HG03432 (cell line): ENCODE results near the gene PRPSAP2.
"Not testable (repeated sequence)": the region's sequence is repeated elsewhere in the genome, so short reads cannot be mapped to it uniquely, and the experiment has no call there.

Experiments
- ATAC-seq: cut with Tn5 transposase; IDR thresholded peaks from one replicate; pipeline ENCODE4 v1.9.1; 2021; ENCODE audit warnings: mild to moderate bottlenecking, moderate library complexity; ENCODE audit not compliant: unreplicated experiment

Gene PRPSAP2, protein sequence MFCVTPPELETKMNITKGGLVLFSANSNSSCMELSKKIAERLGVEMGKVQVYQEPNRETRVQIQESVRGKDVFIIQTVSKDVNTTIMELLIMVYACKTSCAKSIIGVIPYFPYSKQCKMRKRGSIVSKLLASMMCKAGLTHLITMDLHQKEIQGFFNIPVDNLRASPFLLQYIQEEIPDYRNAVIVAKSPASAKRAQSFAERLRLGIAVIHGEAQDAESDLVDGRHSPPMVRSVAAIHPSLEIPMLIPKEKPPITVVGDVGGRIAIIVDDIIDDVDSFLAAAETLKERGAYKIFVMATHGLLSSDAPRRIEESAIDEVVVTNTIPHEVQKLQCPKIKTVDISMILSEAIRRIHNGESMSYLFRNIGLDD

DNA sequence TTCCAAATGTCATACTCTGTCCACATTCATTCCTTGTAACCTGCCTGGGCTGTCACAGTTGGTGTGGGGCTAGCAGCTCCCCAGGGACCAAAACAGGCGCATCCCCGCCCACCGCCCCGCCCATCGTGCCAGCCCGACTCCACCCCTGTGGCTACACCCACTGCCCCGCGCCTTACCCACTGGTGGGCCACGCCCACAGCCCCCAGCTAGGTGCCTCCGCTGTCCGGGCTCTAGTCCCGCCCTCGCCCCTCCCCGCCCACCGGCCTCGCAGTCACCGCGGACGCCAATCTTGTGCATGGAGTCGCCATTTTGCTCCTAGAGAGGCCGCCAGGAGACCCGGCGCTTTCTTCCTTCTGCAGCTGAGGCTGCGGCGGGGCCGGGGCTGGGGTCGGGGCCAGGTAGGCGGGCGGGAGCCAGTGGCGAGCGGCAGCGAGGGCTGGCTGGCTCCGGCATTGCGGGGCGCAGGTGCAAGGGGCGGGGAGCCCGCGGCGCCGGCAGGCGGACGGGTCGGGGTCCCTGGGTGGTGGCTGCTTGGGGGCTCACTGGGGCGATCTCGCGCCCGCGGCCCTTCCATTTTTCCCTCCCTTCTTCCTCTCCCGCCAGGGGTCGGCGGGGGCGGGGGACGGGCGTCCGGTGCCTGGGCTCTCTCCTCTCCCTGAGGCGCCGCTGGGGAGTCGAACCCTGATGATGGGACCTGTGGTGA is at the start of gene PRPSAP2:
Gene PRPSAP2, plus strand, starts transcription at position 268 of the 703 bp plus-strand sequence. CDS start 7,703 bp downstream, outside the sequence.
- peak; percentile 61 for ATAC-seq

- ATAC-seq, result not testable (repeated sequence)
Observed at GRCh38 chr17:18815924-18816323, 42.0 kb upstream of the PRPSAP2 start.

GRCh38 chr17:18816489-18817371 is 41.2 kb upstream of the PRPSAP2 start:
- not testable (repeated sequence) for ATAC-seq

GRCh38 chr17:18821430-18821829 is 36.5 kb upstream of the PRPSAP2 start:
- ATAC-seq, result not testable (repeated sequence)

GRCh38 chr17:18827613-18828012 is 30.3 kb upstream of the PRPSAP2 start:
- not testable (repeated sequence) for ATAC-seq

- ATAC-seq, result no peak
Observed at GRCh38 chr17:18848501-18848900, 9.4 kb upstream of the PRPSAP2 start.

- no peak for ATAC-seq
Observed at GRCh38 chr17:18850679-18851078, 7.3 kb upstream of the PRPSAP2 start.

- ATAC-seq, result no peak
Observed at GRCh38 chr17:18851201-18851600, 6.7 kb upstream of the PRPSAP2 start.

DNA sequence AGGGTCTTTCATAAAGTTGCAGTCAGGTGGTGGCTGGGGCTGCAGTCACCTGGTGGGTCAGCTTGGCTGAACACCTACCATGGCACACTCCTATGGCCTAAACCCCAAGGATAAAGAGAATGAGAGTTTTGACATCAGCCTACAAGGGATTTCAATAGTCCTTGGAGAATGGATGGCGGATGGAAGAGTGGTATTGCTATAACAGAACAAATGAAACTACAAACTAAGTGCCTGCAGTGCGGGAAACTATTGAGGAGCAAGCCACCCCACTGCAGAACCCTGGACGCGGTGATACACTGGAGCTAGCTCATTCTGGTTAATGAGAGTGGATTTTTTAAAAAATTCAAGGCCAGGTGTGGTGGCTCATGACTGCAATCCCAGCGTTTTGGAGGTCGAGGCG is 3.0 kb upstream of the PRPSAP2 start:
- ATAC-seq, result no peak

DNA sequence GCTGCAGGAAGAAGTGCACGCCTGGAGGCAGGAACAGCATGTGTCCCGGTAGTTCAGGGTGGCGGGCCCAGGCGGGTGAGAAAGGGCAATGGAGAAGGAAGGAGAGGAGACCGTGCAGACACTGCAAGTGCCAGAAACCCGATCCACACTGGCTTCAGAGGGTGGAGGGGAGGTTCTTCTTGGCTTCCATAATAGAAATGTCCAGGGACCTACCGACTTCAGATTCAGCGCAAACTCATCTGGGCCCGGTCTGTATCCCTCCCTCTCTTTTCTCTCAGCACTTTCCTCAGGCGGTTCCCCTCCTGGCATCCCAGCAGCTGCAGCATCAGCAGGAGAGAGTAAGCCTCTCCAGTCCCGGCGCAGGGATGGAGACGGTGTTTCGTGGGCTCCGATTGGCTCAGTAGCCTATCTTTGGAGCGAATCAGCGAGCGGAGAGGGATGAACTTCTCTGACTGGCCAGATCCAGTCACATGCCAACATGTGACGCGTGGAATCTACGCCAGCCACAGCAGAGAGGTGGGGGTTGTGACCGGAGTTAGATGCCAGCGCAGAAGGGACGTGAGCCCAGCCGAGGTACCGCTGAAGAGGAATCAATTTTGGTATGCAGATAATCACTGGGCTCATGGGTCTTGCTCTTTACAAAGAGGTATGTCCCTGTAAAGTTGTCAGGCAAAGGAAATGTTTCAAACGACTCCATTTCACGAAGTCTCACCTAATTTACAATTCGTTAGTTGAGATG is 1.9 kb upstream of the PRPSAP2 start:
- peak; percentile 71 for ATAC-seq

GRCh38 chr17:18856570-18856915 is 1.4 kb upstream of the PRPSAP2 start:
- ATAC-seq, result no peak

- ATAC-seq, result no peak
Observed at GRCh38 chr17:18858567-18859245, 775 bp downstream of the PRPSAP2 start.

DNA sequence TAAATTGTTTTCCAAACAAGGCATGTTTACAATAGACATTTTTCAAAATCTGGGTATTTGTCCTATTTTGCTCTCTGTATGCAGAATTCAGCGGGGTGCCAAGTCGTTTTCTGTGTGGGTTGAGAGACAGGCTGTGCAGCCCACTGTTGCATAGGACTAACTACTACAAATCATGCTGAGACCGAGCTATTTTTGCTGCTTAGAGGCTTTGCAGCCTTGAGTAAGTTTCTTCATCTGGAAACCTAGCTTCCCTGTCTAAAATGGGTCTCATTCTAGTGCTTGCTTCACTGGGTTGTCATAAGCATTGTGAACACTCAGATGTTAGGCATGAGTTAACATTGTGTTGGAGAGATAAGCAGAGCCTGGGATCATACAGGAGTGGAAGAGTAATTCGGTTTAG is 1.3 kb downstream of the PRPSAP2 start:
- no peak for ATAC-seq

DNA sequence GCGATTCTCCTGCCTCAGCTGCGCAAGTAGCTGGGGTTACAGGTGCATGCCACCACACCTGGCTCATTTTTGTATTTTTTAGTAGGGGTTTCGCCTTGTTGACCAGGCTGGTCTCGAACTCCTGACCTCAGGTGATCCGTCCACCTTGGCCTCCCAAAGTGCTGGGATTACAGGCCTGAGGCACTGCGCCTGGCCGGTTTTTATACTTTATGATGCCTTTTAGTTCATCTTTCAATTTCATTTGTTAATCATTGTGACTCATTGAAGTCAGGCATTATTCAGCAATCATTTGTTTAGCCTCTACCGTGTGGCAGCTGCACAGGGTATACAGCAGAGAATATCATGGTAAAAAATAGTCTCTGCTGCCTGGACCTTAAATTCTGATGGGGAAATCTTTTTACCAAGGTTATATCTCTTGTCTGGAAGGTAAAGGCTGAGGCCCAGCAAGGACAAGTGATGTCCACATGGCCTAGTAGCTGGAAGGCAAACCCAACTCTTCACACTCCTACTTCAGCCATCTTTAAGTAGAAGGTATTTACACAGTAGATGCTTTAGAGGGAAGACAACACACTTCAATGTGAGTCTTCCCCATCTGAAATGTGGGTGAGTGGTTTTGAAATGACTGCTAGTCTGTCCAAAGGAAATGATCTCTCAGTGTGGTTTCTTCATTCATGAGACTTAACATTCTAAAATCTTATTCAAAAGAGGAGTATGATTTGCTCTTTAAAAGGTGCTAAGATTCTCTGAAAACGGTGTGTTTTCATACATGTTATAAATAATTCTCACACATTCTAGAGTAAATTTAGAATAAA is 2.4 kb downstream of the PRPSAP2 start:
- ATAC-seq, result peak; percentile 39

GRCh38 chr17:18862011-18862410 is 4.1 kb downstream of the PRPSAP2 start:
- ATAC-seq, result no peak

- not testable (repeated sequence) for ATAC-seq
Observed at GRCh38 chr17:18864996-18865395, 7.1 kb downstream of the PRPSAP2 start.

GRCh38 chr17:18866866-18867813 is 9.2 kb downstream of the PRPSAP2 start:
- ATAC-seq, result no peak

DNA sequence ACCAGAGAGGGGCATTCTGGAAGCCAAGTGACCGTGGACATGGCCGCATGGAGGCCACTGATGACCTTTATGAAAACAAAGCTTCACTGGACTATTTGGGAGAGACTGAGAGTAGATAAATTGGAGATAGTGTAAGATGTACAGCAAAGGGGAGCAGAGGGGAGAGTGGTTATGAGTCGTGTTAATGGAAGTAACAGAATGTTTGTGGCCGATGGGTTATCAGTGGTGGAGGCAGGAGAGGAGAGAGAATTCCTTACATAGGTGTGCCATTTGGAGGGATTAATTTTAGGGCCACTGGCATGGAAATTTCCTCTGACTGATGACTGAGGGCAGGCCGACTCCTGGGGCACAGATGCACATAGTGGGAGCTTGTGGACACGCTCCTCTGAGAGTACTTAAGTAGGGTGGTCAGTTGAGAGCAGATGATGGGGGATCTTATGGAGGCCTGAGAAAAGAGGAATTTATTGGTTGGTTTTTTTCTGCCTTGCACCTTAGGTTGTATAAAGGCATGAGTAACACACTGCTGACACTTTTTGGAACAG is 19.2 kb downstream of the PRPSAP2 start:
- no peak for ATAC-seq
